ENCODE data around the gene ILF2. TPM values are rescaled to one million over a fixed set of nuclear protein-coding genes. Genes with fewer than 3 reads are reported as not detected.

ILF2 gene
- polyA plus RNA-seq, 1 donor (not counting 4 experiments of a cell fraction or from before 2014, with no cell fraction given), result 232 TPM

DNA sequence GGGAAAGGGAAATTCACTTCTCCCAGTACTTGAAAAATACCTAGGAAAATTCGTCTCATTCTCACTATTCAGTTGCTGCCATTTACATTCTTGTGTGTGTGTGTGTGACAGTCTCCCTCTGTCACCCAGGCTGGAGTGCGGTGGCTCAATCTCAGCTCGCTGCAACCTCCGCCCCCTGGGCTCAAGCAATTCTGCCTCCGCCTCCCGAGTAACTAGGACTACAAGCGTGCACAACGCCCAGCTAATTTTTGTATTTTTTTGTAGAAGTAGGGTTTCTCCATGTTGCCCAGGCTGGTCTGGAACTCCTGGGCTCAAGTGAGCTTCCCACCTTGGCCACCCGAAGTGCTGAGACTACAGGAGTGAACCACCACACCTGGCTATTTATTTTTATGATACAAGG is 11.1 kb downstream of the ILF2 start:
- peak overlapping the region; percentile 86 for H3K9ac ChIP-seq (ENCODE audit: control insufficient read depth, extremely low read depth, insufficient read depth, low read length)
- DNase-seq (ENCODE audit: low read depth, low spot score), result no peak
- no peaks in the 10 kb centered on the region for H3K9me1 ChIP-seq (ENCODE audit: control insufficient read depth, extremely low read depth, insufficient read depth, low read length)
- H4K20me1 ChIP-seq (ENCODE audit: control insufficient read depth, extremely low read depth, insufficient read depth, low read length), result no peaks in the 10 kb centered on the region
- H3K27me3 ChIP-seq (ENCODE audit: control insufficient read depth, extremely low read depth, insufficient read depth, low read length), result no peaks in the 10 kb centered on the region
- FAIRE-seq, result no peak
- H3K4me3 ChIP-seq (ENCODE audit: control insufficient read depth in 2 of 3, extremely low read depth in 1 of 3, insufficient read depth in 2 of 3, low read depth in 1 of 3, low read length in 3 of 3), result peak overlapping the region in 2 of 3 experiments; percentile 94 to 97
- no peaks in the 10 kb centered on the region for H3K9me3 ChIP-seq (ENCODE audit: control insufficient read depth, low read depth, low read length)
- H3K4me1 ChIP-seq (ENCODE audit: control insufficient read depth, extremely low read depth, insufficient read depth, low read length), result peaks cover 4% of the 10 kb centered on the region
- peaks cover 13% of the 10 kb centered on the region for H3K79me2 ChIP-seq (ENCODE audit: control insufficient read depth, insufficient read depth, low read length)
- dilution Hi-C loops (cut with MboI; ENCODE audit: extremely low pct_ligation_motif_present, low sequenced_read_pairs), result no loop called here
- peaks cover 18 to 28% of the 10 kb centered on the region in 2 experiments for H3K36me3 ChIP-seq (ENCODE audit: control insufficient read depth in 2 of 2, extremely low read depth in 1 of 2, insufficient read depth in 2 of 2, low read length in 2 of 2)
- TF ChIP-seq, protein P1, sequence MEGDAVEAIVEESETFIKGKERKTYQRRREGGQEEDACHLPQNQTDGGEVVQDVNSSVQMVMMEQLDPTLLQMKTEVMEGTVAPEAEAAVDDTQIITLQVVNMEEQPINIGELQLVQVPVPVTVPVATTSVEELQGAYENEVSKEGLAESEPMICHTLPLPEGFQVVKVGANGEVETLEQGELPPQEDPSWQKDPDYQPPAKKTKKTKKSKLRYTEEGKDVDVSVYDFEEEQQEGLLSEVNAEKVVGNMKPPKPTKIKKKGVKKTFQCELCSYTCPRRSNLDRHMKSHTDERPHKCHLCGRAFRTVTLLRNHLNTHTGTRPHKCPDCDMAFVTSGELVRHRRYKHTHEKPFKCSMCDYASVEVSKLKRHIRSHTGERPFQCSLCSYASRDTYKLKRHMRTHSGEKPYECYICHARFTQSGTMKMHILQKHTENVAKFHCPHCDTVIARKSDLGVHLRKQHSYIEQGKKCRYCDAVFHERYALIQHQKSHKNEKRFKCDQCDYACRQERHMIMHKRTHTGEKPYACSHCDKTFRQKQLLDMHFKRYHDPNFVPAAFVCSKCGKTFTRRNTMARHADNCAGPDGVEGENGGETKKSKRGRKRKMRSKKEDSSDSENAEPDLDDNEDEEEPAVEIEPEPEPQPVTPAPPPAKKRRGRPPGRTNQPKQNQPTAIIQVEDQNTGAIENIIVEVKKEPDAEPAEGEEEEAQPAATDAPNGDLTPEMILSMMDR (optimal IDR thresholded peaks at IDR 0.05 in 1 of 3, IDR thresholded peaks at IDR 0.05 in 1 of 3, conservative IDR thresholded peaks at IDR 0.05 in 1 of 3; ENCODE audit: extremely low read depth in 1 of 3, insufficient read depth in 2 of 3, low read length in 3 of 3), result no peak
- TF ChIP-seq EZH2 (IDR thresholded peaks at IDR 0.05; ENCODE audit: low read length), result no peak
- peak overlapping the region; percentile 91 for H3K4me2 ChIP-seq (ENCODE audit: control insufficient read depth, extremely low read depth, insufficient read depth, low read depth, low read length)
- H3K27ac ChIP-seq (ENCODE audit: control insufficient read depth, insufficient read depth, low read length), result no peak overlapping the region
- H2AFZ ChIP-seq (ENCODE audit: control insufficient read depth, low read length), result no peak overlapping the region

DNA sequence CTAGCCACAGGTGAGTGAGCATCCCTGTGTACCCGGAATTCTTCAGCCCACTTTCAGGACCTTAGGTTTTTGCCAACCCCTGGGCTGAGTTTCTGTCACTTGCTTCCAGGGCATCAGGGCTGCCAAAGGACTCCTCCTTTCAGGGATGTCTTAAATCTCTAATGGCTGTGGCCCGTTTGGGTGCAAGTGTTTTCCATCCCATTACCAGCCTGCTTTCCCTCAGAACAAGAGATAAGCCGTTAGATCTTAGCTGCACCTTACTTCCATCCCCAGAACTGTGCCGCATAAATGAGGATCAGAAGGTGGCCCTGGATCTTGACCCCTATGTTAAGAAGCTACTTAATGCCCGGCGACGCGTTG is 11.6 kb downstream of the ILF2 start:
- peaks cover 14 to 23% of the 10 kb centered on the region in 2 experiments for H3K36me3 ChIP-seq (ENCODE audit: control insufficient read depth in 2 of 2, extremely low read depth in 1 of 2, insufficient read depth in 2 of 2, low read length in 2 of 2)
- DNase-seq (ENCODE audit: low read depth, low spot score) (no peak), FAIRE-seq (no peak)
- no peaks in the 10 kb centered on the region for H3K9me3 ChIP-seq (ENCODE audit: control insufficient read depth, low read depth, low read length)
- no peaks in the 10 kb centered on the region for H3K9me1 ChIP-seq (ENCODE audit: control insufficient read depth, extremely low read depth, insufficient read depth, low read length)
- peaks cover 4% of the 10 kb centered on the region for H3K4me1 ChIP-seq (ENCODE audit: control insufficient read depth, extremely low read depth, insufficient read depth, low read length)
- peak overlapping the region; percentile 86 for H3K9ac ChIP-seq (ENCODE audit: control insufficient read depth, extremely low read depth, insufficient read depth, low read length)
- dilution Hi-C loops (cut with MboI; ENCODE audit: extremely low pct_ligation_motif_present, low sequenced_read_pairs), result no loop called here
- peak overlapping the region; percentile 80 for H3K27ac ChIP-seq (ENCODE audit: control insufficient read depth, insufficient read depth, low read length)
- no peaks in the 10 kb centered on the region for H4K20me1 ChIP-seq (ENCODE audit: control insufficient read depth, extremely low read depth, insufficient read depth, low read length)
- peak overlapping the region; percentile 91 for H3K4me2 ChIP-seq (ENCODE audit: control insufficient read depth, extremely low read depth, insufficient read depth, low read depth, low read length)
- no peak for TF ChIP-seq EZH2 (IDR thresholded peaks at IDR 0.05; ENCODE audit: low read length)
- TF ChIP-seq, protein P1 (optimal IDR thresholded peaks at IDR 0.05 in 1 of 3, IDR thresholded peaks at IDR 0.05 in 1 of 3, conservative IDR thresholded peaks at IDR 0.05 in 1 of 3; ENCODE audit: extremely low read depth in 1 of 3, insufficient read depth in 2 of 3, low read length in 3 of 3), result no peak
- H2AFZ ChIP-seq (ENCODE audit: control insufficient read depth, low read length), result peak overlapping the region; percentile 94
- H3K27me3 ChIP-seq (ENCODE audit: control insufficient read depth, extremely low read depth, insufficient read depth, low read length), result no peaks in the 10 kb centered on the region
- H3K4me3 ChIP-seq (ENCODE audit: control insufficient read depth in 2 of 3, extremely low read depth in 1 of 3, insufficient read depth in 2 of 3, low read depth in 1 of 3, low read length in 3 of 3), result peak overlapping the region; percentile 69 to 97 (median 94)
- peaks cover 13% of the 10 kb centered on the region for H3K79me2 ChIP-seq (ENCODE audit: control insufficient read depth, insufficient read depth, low read length)

All from keratinocyte (primary cell).